Mesenchymal stem cell (in vitro differentiated cells and primary cell): ENCODE results near the gene GCNT2. TPM values are rescaled to one million over a fixed set of nuclear protein-coding genes. Genes with fewer than 3 reads are reported as not detected.

Experiments used
- DNase-seq: peaks from one replicate; pipeline ENCODE4 v3.0.0-alpha.2; 2013
- H2AFZ ChIP-seq: one replicate; pipeline ENCODE4 v1.6.1; 2013; ENCODE audit warnings: low read depth, mild to moderate bottlenecking, control low read depth, inconsistent platforms, low read length, moderate library complexity
- H2AK5ac ChIP-seq: 2 replicates; pipeline ENCODE4 v1.6.1; 2013; ENCODE audit warnings: low read length, moderate library complexity, mild to moderate bottlenecking, inconsistent platforms; ENCODE audit not compliant: severe bottlenecking
- H2BK120ac ChIP-seq: one replicate; pipeline ENCODE4 v1.6.1; 2013; ENCODE audit warnings: low read depth, mild to moderate bottlenecking, inconsistent platforms, low read length, moderate library complexity
- H2BK12ac ChIP-seq, 2 experiments: one replicate each; pipeline ENCODE4 v1.6.1; 2013; ENCODE audit warnings: inconsistent platforms in 2 of 2, low read length in 2 of 2, mild to moderate bottlenecking in 2 of 2, moderate library complexity in 2 of 2, control low read depth in 1 of 2
- H2BK15ac ChIP-seq: one replicate; pipeline ENCODE4 v1.6.1; 2013; ENCODE audit warnings: mild to moderate bottlenecking, low read depth, inconsistent platforms; ENCODE audit not compliant: poor library complexity, severe bottlenecking
- H2BK5ac ChIP-seq: 2 replicates; pipeline ENCODE4 v1.6.1; 2013; ENCODE audit warnings: low read depth, mild to moderate bottlenecking, low read length, control low read depth, inconsistent platforms; ENCODE audit not compliant: poor library complexity, severe bottlenecking
- H3K14ac ChIP-seq, 2 experiments: one replicate each; pipeline ENCODE4 v1.6.1; 2013; ENCODE audit warnings: inconsistent platforms in 2 of 2, low read length in 2 of 2, control low read depth in 1 of 2, mild to moderate bottlenecking in 1 of 2, moderate library complexity in 1 of 2
- H3K18ac ChIP-seq, 2 experiments: one replicate each; pipeline ENCODE4 v1.6.1; 2013; ENCODE audit warnings: inconsistent platforms in 2 of 2, low read length in 2 of 2, control low read depth in 1 of 2, low read depth in 1 of 2, mild to moderate bottlenecking in 1 of 2
- H3K23ac ChIP-seq, 2 experiments: one replicate each; pipeline ENCODE4 v1.6.1; 2013; ENCODE audit warnings: inconsistent platforms in 2 of 2, low read length in 2 of 2, mild to moderate bottlenecking in 2 of 2, moderate library complexity in 2 of 2, control low read depth in 1 of 2
- H3K27ac ChIP-seq: 2 replicates; pipeline ENCODE4 v1.5.1; 2013; ENCODE audit warnings: mild to moderate bottlenecking, moderate library complexity, low read length, control low read depth, inconsistent platforms; ENCODE audit not compliant: poor library complexity, severe bottlenecking
- H3K27me3 ChIP-seq, 2 experiments: 2 replicates each; pipeline versions ENCODE4 v1.6.1 to v1.7.0; 2013; ENCODE audit warnings: low read length in 2 of 2, mild to moderate bottlenecking in 2 of 2, moderate library complexity in 2 of 2, control low read depth in 1 of 2, inconsistent platforms in 1 of 2; ENCODE audit not compliant: control insufficient read depth in 1 of 2, insufficient read depth in 1 of 2
- H3K36me3 ChIP-seq, 2 experiments: 2 replicates each; pipeline versions ENCODE4 v1.6.1 to v1.7.0; 2013; ENCODE audit warnings: low read length in 2 of 2, control low read depth in 1 of 2, inconsistent platforms in 1 of 2, low read depth in 1 of 2, mild to moderate bottlenecking in 1 of 2; ENCODE audit not compliant: insufficient read depth in 2 of 2, control insufficient read depth in 1 of 2
- H3K4ac ChIP-seq, 2 experiments: one replicate each; pipeline ENCODE4 v1.6.1; 2013; ENCODE audit warnings: inconsistent platforms in 2 of 2, low read length in 2 of 2, mild to moderate bottlenecking in 2 of 2, moderate library complexity in 2 of 2, control low read depth in 1 of 2, low read depth in 1 of 2
- H3K4me1 ChIP-seq: 2 replicates; pipeline ENCODE4 v1.6.1; 2013; ENCODE audit warnings: low read depth, low read length, control low read depth; ENCODE audit not compliant: control insufficient read depth, insufficient read depth
- H3K4me2 ChIP-seq: 2 replicates; pipeline ENCODE4 v1.6.1; 2013; ENCODE audit warnings: low read length, mild to moderate bottlenecking, inconsistent platforms; ENCODE audit not compliant: poor library complexity, severe bottlenecking
- H3K4me3 ChIP-seq, 2 experiments: 2 replicates each; pipeline versions ENCODE4 v1.5.1 to v1.7.0; 2013; ENCODE audit warnings: low read length in 2 of 2, mild to moderate bottlenecking in 2 of 2, control low read depth in 1 of 2, low read depth in 1 of 2; ENCODE audit not compliant: insufficient read depth in 1 of 2
- H3K79me1 ChIP-seq: replicated peaks from 2 replicates; pipeline ENCODE4 v1.6.1; 2013; ENCODE audit warnings: mild to moderate bottlenecking, control low read depth, low read length, inconsistent platforms; ENCODE audit not compliant: poor library complexity, severe bottlenecking
- H3K9ac ChIP-seq: 2 replicates; pipeline ENCODE4 v1.7.0; 2013; ENCODE audit warnings: mild to moderate bottlenecking, low read length, moderate library complexity
- H3K9me3 ChIP-seq: 2 replicates; pipeline ENCODE4 v1.7.0; 2013; ENCODE audit warnings: mild to moderate bottlenecking, low read length; ENCODE audit not compliant: control insufficient read depth
- H4K8ac ChIP-seq: one replicate; pipeline ENCODE4 v1.6.1; 2013; ENCODE audit warnings: inconsistent platforms, mild to moderate bottlenecking, low read length, moderate library complexity
- H4K91ac ChIP-seq: one replicate; pipeline ENCODE4 v1.6.1; 2013; ENCODE audit warnings: mild to moderate bottlenecking, low read length, inconsistent platforms
- WGBS: methylation state at CpG from one replicate; pipeline ENCODE4 v1.1.7; 2013; ENCODE audit warnings: mixed read lengths; 5-methylcytosine and 5-hydroxymethylcytosine counted together
- small RNA-seq: library from polyadenylated mRNA; stranded (forward); fragments of <200 nt; extraction: miRNeasy Mini kit (QIAGEN cat#:217004); gene quantifications from one replicate; pipeline ENCODE3, GENCODE V24; 2013; ENCODE audit warnings: low read depth

Gene GCNT2

GRCh38 chr6:10668126-10668917 lies 147.2 kb downstream of the GCNT2 start:
- Histone ChIP-seq H3K36me3 (no peaks in the 10 kb centered on the region), H3K9me3 (no peaks in the 10 kb centered on the region)
- no peak for DNase-seq

GRCh38 chr6:10676403-10676802 lies 155.3 kb downstream of the GCNT2 start:
- no peaks in the 10 kb centered on the region for H3K27me3 ChIP-seq

More at GRCh38 chr6:10668126-10668917, 147.2 kb downstream of the GCNT2 start:
- Histone ChIP-seq H3K4me3 (no peak overlapping the region), H2AFZ (no peak overlapping the region), H2BK12ac (no peak overlapping the region), H3K14ac (no peak overlapping the region), H3K23ac (no peak overlapping the region), H3K4me2 (no peak overlapping the region), H2BK5ac (no peak overlapping the region), H4K91ac (no peak overlapping the region), H3K4ac (no peak overlapping the region), H3K79me1 (no peaks in the 10 kb centered on the region), H4K8ac (no peak overlapping the region), H3K9ac (no peak overlapping the region), H3K27ac (no peak overlapping the region), H3K4me1 (no peaks in the 10 kb centered on the region), H2AK5ac (no peak overlapping the region), H2BK15ac (no peak overlapping the region), H3K27me3 (peaks cover 0 to 6% of the 10 kb centered on the region in 2 experiments), H3K18ac (no peak overlapping the region), H2BK120ac (no peak overlapping the region)
- 94% methylated on average over 6 of the region's 6 CpGs for WGBS

GRCh38 chr6:10678456-10678855 lies 157.3 kb downstream of the GCNT2 start:
- Histone ChIP-seq H2AFZ (no peak overlapping the region), H3K4me3 (no peak overlapping the region)

More at GRCh38 chr6:10676403-10676802, 155.3 kb downstream of the GCNT2 start:
- WGBS = 94% methylated on average over 7 of the region's 7 CpGs
- Histone ChIP-seq H3K79me1 (no peaks in the 10 kb centered on the region), H3K4me1 (no peaks in the 10 kb centered on the region), H3K14ac (no peak overlapping the region), H4K8ac (no peak overlapping the region), H2BK12ac (no peak overlapping the region), H3K9ac (no peak overlapping the region), H3K9me3 (no peaks in the 10 kb centered on the region), H3K23ac (no peak overlapping the region), H3K4ac (no peak overlapping the region), H3K4me2 (no peak overlapping the region), H2BK15ac (no peak overlapping the region), H2AK5ac (no peak overlapping the region), H3K36me3 (no peaks in the 10 kb centered on the region), H2BK5ac (no peak overlapping the region), H4K91ac (no peak overlapping the region), H2BK120ac (no peak overlapping the region), H3K27ac (no peak overlapping the region), H2AFZ (no peak overlapping the region), H3K4me3 (no peak overlapping the region), H3K18ac (no peak overlapping the region)
- no peak for DNase-seq

More at GRCh38 chr6:10678456-10678855, 157.3 kb downstream of the GCNT2 start:
- H2AK5ac ChIP-seq = no peak overlapping the region
- WGBS = 97% methylated on average over 4 of the region's 4 CpGs
- DNase-seq = no peak
- H3K4me1 ChIP-seq = no peaks in the 10 kb centered on the region
- no peak overlapping the region for H2BK120ac ChIP-seq
- H4K91ac ChIP-seq = no peak overlapping the region
- H3K79me1 ChIP-seq = no peaks in the 10 kb centered on the region
- H2BK15ac ChIP-seq = no peak overlapping the region
- no peak overlapping the region for H3K27ac ChIP-seq
- H3K23ac ChIP-seq = no peak overlapping the region
- H3K9ac ChIP-seq = no peak overlapping the region
- H3K4me2 ChIP-seq = no peak overlapping the region
- no peak overlapping the region for H2BK12ac ChIP-seq
- H3K9me3 ChIP-seq = no peaks in the 10 kb centered on the region
- no peak overlapping the region for H4K8ac ChIP-seq
- H3K14ac ChIP-seq = no peak overlapping the region
- no peak overlapping the region for H2BK5ac ChIP-seq
- no peaks in the 10 kb centered on the region for H3K36me3 ChIP-seq
- no peaks in the 10 kb centered on the region for H3K27me3 ChIP-seq
- no peak overlapping the region for H3K18ac ChIP-seq
- no peak overlapping the region for H3K4ac ChIP-seq

Small RNA genes lying within 50 kb of the gene (small RNA-seq; reads per million reads assigned to genes)
- gene RF00019 = not detected
